WTC11 (cell line): Measurements from ENCODE around the gene NAV2. TPM values are rescaled to one million over a fixed set of nuclear protein-coding genes. Genes with fewer than 3 reads are reported as not detected.

Experiments
- ATAC-seq: fragments of 200-7000 bp; cut with Tn5 transposase; 2 replicates; pipeline ENCODE4 v1.10.0; 2021; ENCODE audit warnings: mild to moderate bottlenecking, moderate library complexity
- CTCF ChIA-PET: fragments of 300-600 bp; sonication (Branson Sonifier 250); formaldehyde crosslinking; loops from one replicate; lab custom pipeline; 2021; ENCODE audit warnings: antibody characterized with exemption; lab: Charles Lee
- POLR2A ChIA-PET: fragments of 350-600 bp; sonication (Branson Sonifier 250); formaldehyde crosslinking; loops from one replicate; lab custom pipeline; 2021; ENCODE audit warnings: antibody characterized with exemption; lab: Charles Lee
- DNase-seq: peaks from one replicate; pipeline ENCODE4 v3.0.0; 2021; ENCODE audit warnings: low spot score
- H3K27ac Mint-ChIP-seq: 2 replicates; pipeline ENCODE4 v1.8.0; 2021; ENCODE audit warnings: mixed read lengths
- H3K27me3 Mint-ChIP-seq: 2 replicates; pipeline ENCODE4 v1.8.0; 2021; ENCODE audit warnings: low read depth, mild to moderate bottlenecking, moderate library complexity, mixed read lengths
- H3K36me3 Mint-ChIP-seq: 2 replicates; pipeline ENCODE4 v1.8.0; 2021; ENCODE audit warnings: mixed read lengths
- H3K4me1 Mint-ChIP-seq: 2 replicates; pipeline ENCODE4 v1.8.0; 2022; ENCODE audit warnings: mixed read lengths
- H3K4me3 Mint-ChIP-seq: 2 replicates; pipeline ENCODE4 v1.8.0; 2021; ENCODE audit warnings: mild to moderate bottlenecking, moderate library complexity, mixed read lengths
- H3K9me3 Mint-ChIP-seq: 2 replicates; pipeline ENCODE4 v1.8.0; 2021; ENCODE audit warnings: mixed read lengths
- ESRRA ChIP-seq: sonication (generic); formaldehyde crosslinking; IDR thresholded peaks from 2 replicates; pipeline ENCODE4 v1.8.1; 2022; ENCODE audit warnings: mild to moderate bottlenecking, missing genetic modification reagents, borderline replicate concordance
- FOXP1 ChIP-seq: sonication (generic); formaldehyde crosslinking; IDR thresholded peaks from 2 replicates; pipeline ENCODE4 v1.8.0; 2022; ENCODE audit warnings: missing genetic modification reagents, mild to moderate bottlenecking, moderate library complexity, borderline replicate concordance
- GABPB1 ChIP-seq: sonication (generic); formaldehyde crosslinking; IDR thresholded peaks from 2 replicates; pipeline ENCODE4 v1.8.1; 2023; ENCODE audit warnings: mild to moderate bottlenecking, missing genetic modification reagents
- JAZF1 ChIP-seq: fragments of 250-450 bp; sonication (Bioruptor Pico); IDR thresholded peaks from 2 replicates; pipeline ENCODE4 v1.9.0; 2021; ENCODE audit warnings: moderate library complexity, mild to moderate bottlenecking, inconsistent platforms
- MYBL2 ChIP-seq: sonication (generic); formaldehyde crosslinking; IDR thresholded peaks from 2 replicates; pipeline ENCODE4 v1.8.1; 2023; ENCODE audit warnings: mild to moderate bottlenecking, moderate library complexity, missing genetic modification reagents
- SMAD4 ChIP-seq: sonication (generic); formaldehyde crosslinking; IDR thresholded peaks from 2 replicates; pipeline ENCODE4 v1.8.0; 2022; ENCODE audit warnings: mild to moderate bottlenecking, missing genetic modification reagents
- TP53 ChIP-seq: sonication (generic); formaldehyde crosslinking; IDR thresholded peaks from 2 replicates; pipeline ENCODE4 v1.8.1; 2023; ENCODE audit warnings: mild to moderate bottlenecking, missing genetic modification reagents
- ZBTB21 ChIP-seq: sonication (generic); formaldehyde crosslinking; IDR thresholded peaks from 2 replicates; pipeline ENCODE4 v1.8.1; 2023; ENCODE audit warnings: mild to moderate bottlenecking, missing genetic modification reagents, borderline replicate concordance
- ZNF396 ChIP-seq: fragments of 250-450 bp; sonication (Bioruptor Pico); IDR thresholded peaks from 2 replicates; pipeline ENCODE4 v1.8.0; 2021; ENCODE audit warnings: mild to moderate bottlenecking, moderate library complexity, borderline replicate concordance
- total RNA-seq: library from RNA; stranded (reverse); gene quantifications from 3 replicates; pipeline ENCODE4 v1.2.3, GENCODE V29; 2021
- TF ChIP-seq, protein P1 (sequence below): sonication (generic); formaldehyde crosslinking; IDR thresholded peaks from 2 replicates; pipeline ENCODE4 v1.8.0; 2022; ENCODE audit warnings: mild to moderate bottlenecking, missing genetic modification reagents
- TF ChIP-seq, protein P2 (sequence below): fragments of 250-450 bp; sonication (Bioruptor Pico); IDR thresholded peaks from 2 replicates; pipeline ENCODE4 v1.9.0; 2021; ENCODE audit warnings: mild to moderate bottlenecking
- TF ChIP-seq, protein P3 (sequence below): sonication (generic); formaldehyde crosslinking; conservative IDR thresholded peaks from 2 replicates; pipeline ENCODE4 v1.8.1; 2022; ENCODE audit warnings: mild to moderate bottlenecking, missing genetic modification reagents
- TF ChIP-seq, protein P4 (sequence below): sonication (generic); formaldehyde crosslinking; IDR thresholded peaks from 2 replicates; pipeline ENCODE4 v1.8.1; 2023; ENCODE audit warnings: mild to moderate bottlenecking, moderate library complexity, missing genetic modification reagents

NAV2 gene
- total RNA-seq, 1 experiment from 2014 or later, result 42.8 TPM

DNA sequence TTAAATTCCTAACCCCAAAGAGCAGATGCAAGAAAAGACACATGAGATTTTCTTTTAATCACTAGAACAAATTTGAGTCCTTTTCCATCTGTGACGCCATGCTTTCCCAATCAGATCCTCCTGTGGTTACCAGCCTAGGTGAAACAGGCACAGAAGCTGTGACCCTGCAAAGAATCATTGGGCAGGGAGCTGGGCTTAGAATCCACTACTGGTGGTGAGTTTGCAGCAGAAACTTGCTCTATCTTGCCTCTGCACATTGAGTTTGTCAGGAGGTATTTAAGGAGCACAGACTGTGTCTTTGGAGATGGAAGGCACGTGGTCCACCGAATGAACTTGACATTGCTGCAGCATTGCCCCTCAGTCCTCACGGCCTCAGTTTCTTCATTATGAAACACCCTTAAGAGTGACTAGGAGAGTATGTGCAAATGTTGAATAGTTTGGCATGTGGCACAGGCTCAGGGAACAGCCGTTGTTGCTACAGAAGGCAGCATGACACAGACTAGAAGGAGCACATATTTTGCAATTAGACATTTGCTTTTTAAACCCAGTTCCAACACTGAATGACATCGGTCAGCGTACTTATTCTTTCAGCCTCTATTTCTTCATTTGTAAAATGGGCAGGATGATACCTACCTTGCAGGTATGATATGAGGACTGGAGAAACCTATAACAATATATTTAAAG lies 320.1 kb downstream of the NAV2 start:
- ChIA-PET POLR2A (interaction anchor here (1.5 kb wide), 1 partner anchor 10 kb away, joined by 5 read pairs; no protein-coding TSS in a partner anchor), CTCF (interaction anchor here (0.8 kb wide), 1 partner anchor 10 kb away, joined by 4 read pairs; no protein-coding TSS in a partner anchor)
- Mint-ChIP-seq H3K27ac (peak overlapping the region; percentile 72; the same call in 1 of the 2 replicates), H3K27me3 (peaks cover 8% of the 10 kb centered on the region; the same call in 1 of the 2 replicates), H3K9me3 (no peaks in the 10 kb centered on the region), H3K36me3 (peaks cover 5% of the 10 kb centered on the region; the same call in 1 of the 2 replicates), H3K4me3 (no peak overlapping the region), H3K4me1 (peaks cover 83% of the 10 kb centered on the region)
- TF ChIP-seq ZBTB21 (CRISPR knock-in tag), result no peak
- ATAC-seq (no peak), DNase-seq (no peak)

DNA sequence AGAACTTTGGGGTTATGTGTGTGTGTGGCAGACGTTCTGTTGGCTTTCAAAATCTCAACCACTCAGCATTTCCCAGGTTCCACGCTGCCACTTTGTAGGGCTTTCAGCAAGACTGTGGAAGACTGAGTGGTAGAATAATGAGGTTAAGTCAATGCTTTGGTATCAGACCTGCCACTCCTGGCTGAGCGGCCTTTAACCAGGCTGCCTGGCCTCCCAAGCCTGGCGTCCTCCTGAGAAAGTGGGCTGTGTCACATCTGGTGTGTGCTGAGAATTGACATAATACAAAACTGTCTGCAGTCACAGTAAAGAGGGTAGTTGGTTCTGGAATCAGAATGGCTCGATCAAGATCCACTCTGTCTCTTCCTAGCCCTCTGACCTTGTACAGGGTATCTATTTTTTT lies 321.2 kb downstream of the NAV2 start:
- TF ChIP-seq, protein P1, sequence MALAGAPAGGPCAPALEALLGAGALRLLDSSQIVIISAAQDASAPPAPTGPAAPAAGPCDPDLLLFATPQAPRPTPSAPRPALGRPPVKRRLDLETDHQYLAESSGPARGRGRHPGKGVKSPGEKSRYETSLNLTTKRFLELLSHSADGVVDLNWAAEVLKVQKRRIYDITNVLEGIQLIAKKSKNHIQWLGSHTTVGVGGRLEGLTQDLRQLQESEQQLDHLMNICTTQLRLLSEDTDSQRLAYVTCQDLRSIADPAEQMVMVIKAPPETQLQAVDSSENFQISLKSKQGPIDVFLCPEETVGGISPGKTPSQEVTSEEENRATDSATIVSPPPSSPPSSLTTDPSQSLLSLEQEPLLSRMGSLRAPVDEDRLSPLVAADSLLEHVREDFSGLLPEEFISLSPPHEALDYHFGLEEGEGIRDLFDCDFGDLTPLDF (CRISPR knock-in tag), result no peak
- no peak for TF ChIP-seq GABPB1
- Mint-ChIP-seq H3K4me1 (peaks cover 82% of the 10 kb centered on the region), H3K4me3 (no peak overlapping the region), H3K27ac (peak overlapping the region; percentile 71; the same call in 1 of the 2 replicates), H3K27me3 (peaks cover 6% of the 10 kb centered on the region; the same call in 1 of the 2 replicates), H3K9me3 (no peaks in the 10 kb centered on the region), H3K36me3 (peaks cover 12% of the 10 kb centered on the region)
- DNase-seq, result no peak
- no peak for ATAC-seq
- POLR2A ChIA-PET, result no interaction called here
- CTCF ChIA-PET, result interaction anchor here (0.6 kb wide), 2 partner anchors 91 to 165 kb away, joined by 3 to 4 read pairs; no protein-coding TSS in a partner anchor

DNA sequence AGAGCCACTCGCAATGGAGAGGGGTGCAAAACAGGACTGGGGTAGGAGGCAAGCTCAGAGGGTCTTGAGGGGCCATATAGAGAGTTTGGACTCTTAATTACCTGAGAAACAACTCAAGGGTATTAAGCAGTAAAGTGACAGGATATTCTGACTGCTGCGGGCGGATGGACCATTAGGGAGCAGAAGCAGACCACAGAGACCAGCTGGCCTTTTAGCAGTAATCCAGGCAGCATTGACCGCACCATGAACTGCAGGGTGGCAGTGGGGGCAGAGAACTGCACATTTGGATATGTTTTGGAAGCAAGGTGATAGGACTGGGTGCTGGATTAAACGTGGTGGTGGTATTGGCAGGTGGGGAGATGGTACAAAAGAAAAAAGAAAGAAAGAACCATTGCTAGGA lies 322.3 kb downstream of the NAV2 start:
- Mint-ChIP-seq H3K4me3 (no peak overlapping the region), H3K27ac (0 out of 2 replicates have a peak overlapping the region, but pooled peaks have one; percentile 10)
- CTCF ChIA-PET, result interaction anchor here (0.8 to 1.0 kb wide), 2 partner anchors 55 to 81 kb away, joined by 3 to 5 read pairs; no protein-coding TSS in a partner anchor

DNA sequence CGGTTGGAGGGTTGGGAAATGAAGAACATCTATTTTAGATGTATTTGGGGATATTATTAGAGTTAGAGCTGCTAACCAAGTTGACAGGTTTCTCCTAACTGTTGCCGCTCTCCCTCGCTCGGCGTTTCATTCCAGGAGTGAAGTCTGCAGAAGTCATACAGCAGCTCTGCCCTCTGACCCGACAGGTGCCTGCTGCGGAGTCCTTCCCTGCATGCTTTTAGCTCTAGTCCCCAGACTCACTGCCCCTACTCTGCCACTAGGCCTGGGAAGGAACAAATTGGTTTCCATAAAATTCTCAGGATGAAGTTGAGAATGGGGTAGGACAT lies 322.7 kb downstream of the NAV2 start:
- Mint-ChIP-seq H3K27ac (no peak overlapping the region), H3K4me3 (no peak overlapping the region), H3K36me3 (peaks cover 27% of the 10 kb centered on the region), H3K9me3 (no peaks in the 10 kb centered on the region), H3K4me1 (peaks cover 73% of the 10 kb centered on the region), H3K27me3 (no peaks in the 10 kb centered on the region)
- TF ChIP-seq JAZF1 (CRISPR knock-in tag) (no peak), ESRRA (no peak), TP53 (CRISPR knock-in tag) (no peak)
- ChIA-PET CTCF (interaction anchor here (0.8 to 1.0 kb wide), 2 partner anchors 56 to 82 kb away, joined by 3 to 5 read pairs; no protein-coding TSS in a partner anchor), POLR2A (interaction anchor here (0.6 kb wide), 1 partner anchor 12 kb away, joined by 3 read pairs; no protein-coding TSS in a partner anchor)
- DNase-seq, result no peak
- no peak for ATAC-seq

More for the DNA sequence above, 322.3 kb downstream of the NAV2 start:
- ATAC-seq, result no peak
- POLR2A ChIA-PET, result no interaction called here
- no peaks in the 10 kb centered on the region for H3K9me3 Mint-ChIP-seq
- peaks cover 74% of the 10 kb centered on the region for H3K4me1 Mint-ChIP-seq
- H3K36me3 Mint-ChIP-seq, result peaks cover 23% of the 10 kb centered on the region
- TF ChIP-seq, protein P2, sequence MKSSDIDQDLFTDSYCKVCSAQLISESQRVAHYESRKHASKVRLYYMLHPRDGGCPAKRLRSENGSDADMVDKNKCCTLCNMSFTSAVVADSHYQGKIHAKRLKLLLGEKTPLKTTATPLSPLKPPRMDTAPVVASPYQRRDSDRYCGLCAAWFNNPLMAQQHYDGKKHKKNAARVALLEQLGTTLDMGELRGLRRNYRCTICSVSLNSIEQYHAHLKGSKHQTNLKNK, result no peak
- TF ChIP-seq FOXP1 (CRISPR knock-in tag), result no peak
- no peak for TF ChIP-seq ZNF396 (CRISPR knock-in tag)
- TF ChIP-seq, all 79 proteins: peak for 0
- no peak for DNase-seq
- no peaks in the 10 kb centered on the region for H3K27me3 Mint-ChIP-seq

DNA sequence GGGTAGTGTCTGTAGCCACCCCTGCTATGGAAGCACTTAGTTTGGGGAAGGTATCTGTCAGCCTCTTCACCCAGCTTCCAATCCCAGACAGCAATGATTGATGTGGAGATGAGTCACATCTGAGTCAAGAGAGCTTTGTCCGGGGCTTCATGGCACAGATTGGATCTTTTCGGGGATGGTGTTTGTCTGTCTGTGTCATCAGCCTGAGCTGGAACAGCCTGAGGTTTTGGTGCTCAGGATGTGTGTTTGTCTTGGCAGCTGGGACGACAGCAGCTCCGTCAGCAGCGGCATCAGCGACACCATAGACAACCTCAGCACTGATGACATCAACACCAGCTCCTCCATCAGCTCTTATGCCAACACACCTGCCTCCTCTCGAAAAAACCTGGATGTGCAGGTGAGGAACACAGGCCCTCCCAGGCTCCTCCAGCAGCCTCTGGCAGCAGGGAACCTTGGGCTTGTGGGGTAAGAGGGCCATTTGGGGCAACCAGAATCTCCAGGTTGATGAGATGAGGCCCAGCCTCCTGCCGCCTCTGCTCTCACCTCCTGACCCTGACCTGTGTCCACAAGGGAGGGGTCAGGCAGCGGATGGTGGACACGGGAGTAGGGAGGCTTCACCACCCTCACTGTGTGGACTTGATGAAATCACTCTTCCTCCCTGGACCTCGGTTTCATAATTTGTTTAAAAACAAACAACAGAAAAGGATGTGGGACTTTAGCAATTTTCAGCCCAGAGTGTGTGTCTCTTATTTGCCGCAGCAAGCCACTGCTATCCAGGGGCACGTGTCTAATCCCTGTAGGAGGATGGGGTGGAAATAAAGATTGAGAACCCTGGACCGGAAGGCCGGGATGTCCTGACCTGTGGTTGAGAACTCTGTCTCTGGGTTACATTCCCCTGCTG lies 323.3 kb downstream of the NAV2 start:
- no peak overlapping the region for H3K27ac Mint-ChIP-seq
- no peak for TF ChIP-seq SMAD4
- TF ChIP-seq, protein P3, sequence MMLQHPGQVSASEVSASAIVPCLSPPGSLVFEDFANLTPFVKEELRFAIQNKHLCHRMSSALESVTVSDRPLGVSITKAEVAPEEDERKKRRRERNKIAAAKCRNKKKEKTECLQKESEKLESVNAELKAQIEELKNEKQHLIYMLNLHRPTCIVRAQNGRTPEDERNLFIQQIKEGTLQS, result no peak
- TF ChIP-seq GABPB1, result peak; percentile 92
- TF ChIP-seq MYBL2, result no peak
- TF ChIP-seq, protein P4, sequence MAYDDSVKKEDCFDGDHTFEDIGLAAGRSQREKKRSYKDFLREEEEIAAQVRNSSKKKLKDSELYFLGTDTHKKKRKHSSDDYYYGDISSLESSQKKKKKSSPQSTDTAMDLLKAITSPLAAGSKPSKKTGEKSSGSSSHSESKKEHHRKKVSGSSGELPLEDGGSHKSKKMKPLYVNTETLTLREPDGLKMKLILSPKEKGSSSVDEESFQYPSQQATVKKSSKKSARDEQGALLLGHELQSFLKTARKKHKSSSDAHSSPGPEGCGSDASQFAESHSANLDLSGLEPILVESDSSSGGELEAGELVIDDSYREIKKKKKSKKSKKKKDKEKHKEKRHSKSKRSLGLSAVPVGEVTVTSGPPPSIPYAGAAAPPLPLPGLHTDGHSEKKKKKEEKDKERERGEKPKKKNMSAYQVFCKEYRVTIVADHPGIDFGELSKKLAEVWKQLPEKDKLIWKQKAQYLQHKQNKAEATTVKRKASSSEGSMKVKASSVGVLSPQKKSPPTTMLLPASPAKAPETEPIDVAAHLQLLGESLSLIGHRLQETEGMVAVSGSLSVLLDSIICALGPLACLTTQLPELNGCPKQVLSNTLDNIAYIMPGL (CRISPR knock-in tag), result no peak
- H3K4me3 Mint-ChIP-seq, result no peak overlapping the region
- DNase-seq (no peak), ATAC-seq (no peak)
- H3K9me3 Mint-ChIP-seq, result no peaks in the 10 kb centered on the region
- peaks cover 67% of the 10 kb centered on the region for H3K4me1 Mint-ChIP-seq
- H3K27me3 Mint-ChIP-seq, result no peaks in the 10 kb centered on the region
- ChIA-PET CTCF (interaction anchor here (0.5 to 1.0 kb wide), 3 partner anchors 15 to 82 kb away, joined by 3 to 5 read pairs (median 3); no protein-coding TSS in a partner anchor), POLR2A (interaction anchor here (0.6 kb wide), 1 partner anchor 12 kb away, joined by 3 read pairs; no protein-coding TSS in a partner anchor)
- H3K36me3 Mint-ChIP-seq, result peaks cover 30% of the 10 kb centered on the region
